WTC11 (cell line): ENCODE data around the gene EIF5A. TPM values are rescaled to one million over a fixed set of nuclear protein-coding genes. Genes with fewer than 3 reads are reported as not detected.

ENCODE experiments used
- ATAC-seq: fragments of 200-7000 bp; cut with Tn5 transposase; 2 replicates; pipeline ENCODE4 v1.10.0; 2021; ENCODE audit warnings: mild to moderate bottlenecking, moderate library complexity
- CTCF ChIA-PET: fragments of 300-600 bp; sonication (Branson Sonifier 250); formaldehyde crosslinking; loops from one replicate; lab custom pipeline; 2021; ENCODE audit warnings: antibody characterized with exemption; lab: Charles Lee
- POLR2A ChIA-PET: fragments of 350-600 bp; sonication (Branson Sonifier 250); formaldehyde crosslinking; loops from one replicate; lab custom pipeline; 2021; ENCODE audit warnings: antibody characterized with exemption; lab: Charles Lee
- DNase-seq: peaks from one replicate; pipeline ENCODE4 v3.0.0; 2021; ENCODE audit warnings: low spot score
- H3K27ac Mint-ChIP-seq: 2 replicates; pipeline ENCODE4 v1.8.0; 2021; ENCODE audit warnings: mixed read lengths
- H3K27me3 Mint-ChIP-seq: 2 replicates; pipeline ENCODE4 v1.8.0; 2021; ENCODE audit warnings: low read depth, mild to moderate bottlenecking, moderate library complexity, mixed read lengths
- H3K36me3 Mint-ChIP-seq: 2 replicates; pipeline ENCODE4 v1.8.0; 2021; ENCODE audit warnings: mixed read lengths
- H3K4me1 Mint-ChIP-seq: 2 replicates; pipeline ENCODE4 v1.8.0; 2022; ENCODE audit warnings: mixed read lengths
- H3K4me3 Mint-ChIP-seq: 2 replicates; pipeline ENCODE4 v1.8.0; 2021; ENCODE audit warnings: mild to moderate bottlenecking, moderate library complexity, mixed read lengths
- H3K9me3 Mint-ChIP-seq: 2 replicates; pipeline ENCODE4 v1.8.0; 2021; ENCODE audit warnings: mixed read lengths
- ATF1 ChIP-seq: sonication (generic); formaldehyde crosslinking; IDR thresholded peaks from 2 replicates; pipeline ENCODE4 v1.8.1; 2023; ENCODE audit warnings: mild to moderate bottlenecking, moderate library complexity, missing genetic modification reagents
- CREB1 ChIP-seq: sonication (generic); formaldehyde crosslinking; IDR thresholded peaks from 2 replicates; pipeline ENCODE4 v1.8.0; 2023; ENCODE audit warnings: mild to moderate bottlenecking, missing genetic modification reagents
- FOXK1 ChIP-seq: sonication (generic); formaldehyde crosslinking; IDR thresholded peaks from 2 replicates; pipeline ENCODE4 v1.8.0; 2022; ENCODE audit warnings: mild to moderate bottlenecking, moderate library complexity, missing genetic modification reagents
- MAX ChIP-seq: sonication (generic); formaldehyde crosslinking; IDR thresholded peaks from 2 replicates; pipeline ENCODE4 v1.8.0; 2022; ENCODE audit warnings: mild to moderate bottlenecking, missing genetic modification reagents
- MYBL2 ChIP-seq: sonication (generic); formaldehyde crosslinking; IDR thresholded peaks from 2 replicates; pipeline ENCODE4 v1.8.1; 2023; ENCODE audit warnings: mild to moderate bottlenecking, moderate library complexity, missing genetic modification reagents
- TEAD1 ChIP-seq: sonication (generic); formaldehyde crosslinking; IDR thresholded peaks from 2 replicates; pipeline ENCODE4 v1.8.0; 2022; ENCODE audit warnings: mild to moderate bottlenecking, missing genetic modification reagents
- ZNF121 ChIP-seq: sonication (generic); formaldehyde crosslinking; IDR thresholded peaks from 2 replicates; pipeline ENCODE4 v1.8.0; 2023; ENCODE audit warnings: missing genetic modification reagents
- ZNF317 ChIP-seq: sonication (generic); formaldehyde crosslinking; IDR thresholded peaks from 2 replicates; pipeline ENCODE4 v1.8.1; 2023; ENCODE audit warnings: low read depth, mild to moderate bottlenecking, moderate library complexity, missing genetic modification reagents, borderline replicate concordance
- ZNF396 ChIP-seq: fragments of 250-450 bp; sonication (Bioruptor Pico); IDR thresholded peaks from 2 replicates; pipeline ENCODE4 v1.8.0; 2021; ENCODE audit warnings: mild to moderate bottlenecking, moderate library complexity, borderline replicate concordance
- ZNF532 ChIP-seq: fragments of 250-450 bp; sonication (Bioruptor Pico); IDR thresholded peaks from 2 replicates; pipeline ENCODE4 v1.9.0; 2021; ENCODE audit warnings: mild to moderate bottlenecking, borderline replicate concordance
- ZSCAN18 ChIP-seq: fragments of 250-450 bp; sonication (Bioruptor Pico); IDR thresholded peaks from 2 replicates; pipeline ENCODE4 v2.1.2; 2022; ENCODE audit warnings: mild to moderate bottlenecking, moderate library complexity
- total RNA-seq: library from RNA; stranded (reverse); gene quantifications from 3 replicates; pipeline ENCODE4 v1.2.3, GENCODE V29; 2021
- TF ChIP-seq, protein P1 (sequence below): sonication (generic); formaldehyde crosslinking; IDR thresholded peaks from 2 replicates; pipeline ENCODE4 v1.8.0; 2023; ENCODE audit warnings: mild to moderate bottlenecking, missing genetic modification reagents
- TF ChIP-seq, protein P2 (sequence below): sonication (generic); formaldehyde crosslinking; IDR thresholded peaks from 2 replicates; pipeline ENCODE4 v1.8.1; 2023; ENCODE audit warnings: mild to moderate bottlenecking, missing genetic modification reagents
- TF ChIP-seq, protein P3 (sequence below): sonication (generic); formaldehyde crosslinking; IDR thresholded peaks from 2 replicates; pipeline ENCODE4 v1.8.0; 2023; ENCODE audit warnings: missing genetic modification reagents
- TF ChIP-seq, protein P4 (sequence below): sonication (generic); formaldehyde crosslinking; IDR thresholded peaks from 2 replicates; pipeline ENCODE4 v1.8.1; 2023; ENCODE audit warnings: mild to moderate bottlenecking, missing genetic modification reagents
- TF ChIP-seq, protein P5 (sequence below): sonication (generic); formaldehyde crosslinking; IDR thresholded peaks from 2 replicates; pipeline ENCODE4 v1.8.0; 2023; ENCODE audit warnings: missing genetic modification reagents, mild to moderate bottlenecking, borderline replicate concordance

Gene EIF5A
- total RNA-seq, 1 experiment from 2014 or later = 1,021 TPM

- Mint-ChIP-seq H3K4me1 (peaks cover 34% of the 10 kb centered on the region), H3K4me3 (peak within 1 kb of the TSS; percentile 63), H3K9me3 (no peaks in the 10 kb centered on the region), H3K36me3 (peaks cover 6% of the 10 kb centered on the region; the same call in 1 of the 2 replicates), H3K27me3 (no peaks in the 10 kb centered on the region), H3K27ac (peak within 1 kb of the TSS; percentile 98)
- DNase-seq = peak; percentile 78
- POLR2A ChIA-PET = interaction anchor here (0.6 to 2.5 kb wide), 12 partner anchors 13 to 301 kb away, joined by 3 to 22 read pairs (median 4); partner anchors contain the start of genes GPS2, SLC16A13 and TMEM256
- CTCF ChIA-PET = interaction anchor here (0.6 to 2.8 kb wide), 29 partner anchors 7 to 380 kb away, joined by 3 to 20 read pairs (median 5); partner anchors contain the start of genes KCTD11, PLSCR3, SLC2A4 and SOX15
- ATAC-seq = peak; percentile 96
- TF ChIP-seq, protein P1, sequence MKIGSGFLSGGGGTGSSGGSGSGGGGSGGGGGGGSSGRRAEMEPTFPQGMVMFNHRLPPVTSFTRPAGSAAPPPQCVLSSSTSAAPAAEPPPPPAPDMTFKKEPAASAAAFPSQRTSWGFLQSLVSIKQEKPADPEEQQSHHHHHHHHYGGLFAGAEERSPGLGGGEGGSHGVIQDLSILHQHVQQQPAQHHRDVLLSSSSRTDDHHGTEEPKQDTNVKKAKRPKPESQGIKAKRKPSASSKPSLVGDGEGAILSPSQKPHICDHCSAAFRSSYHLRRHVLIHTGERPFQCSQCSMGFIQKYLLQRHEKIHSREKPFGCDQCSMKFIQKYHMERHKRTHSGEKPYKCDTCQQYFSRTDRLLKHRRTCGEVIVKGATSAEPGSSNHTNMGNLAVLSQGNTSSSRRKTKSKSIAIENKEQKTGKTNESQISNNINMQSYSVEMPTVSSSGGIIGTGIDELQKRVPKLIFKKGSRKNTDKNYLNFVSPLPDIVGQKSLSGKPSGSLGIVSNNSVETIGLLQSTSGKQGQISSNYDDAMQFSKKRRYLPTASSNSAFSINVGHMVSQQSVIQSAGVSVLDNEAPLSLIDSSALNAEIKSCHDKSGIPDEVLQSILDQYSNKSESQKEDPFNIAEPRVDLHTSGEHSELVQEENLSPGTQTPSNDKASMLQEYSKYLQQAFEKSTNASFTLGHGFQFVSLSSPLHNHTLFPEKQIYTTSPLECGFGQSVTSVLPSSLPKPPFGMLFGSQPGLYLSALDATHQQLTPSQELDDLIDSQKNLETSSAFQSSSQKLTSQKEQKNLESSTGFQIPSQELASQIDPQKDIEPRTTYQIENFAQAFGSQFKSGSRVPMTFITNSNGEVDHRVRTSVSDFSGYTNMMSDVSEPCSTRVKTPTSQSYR (CRISPR knock-in tag) = peak; percentile 98
- TF ChIP-seq, protein P2, sequence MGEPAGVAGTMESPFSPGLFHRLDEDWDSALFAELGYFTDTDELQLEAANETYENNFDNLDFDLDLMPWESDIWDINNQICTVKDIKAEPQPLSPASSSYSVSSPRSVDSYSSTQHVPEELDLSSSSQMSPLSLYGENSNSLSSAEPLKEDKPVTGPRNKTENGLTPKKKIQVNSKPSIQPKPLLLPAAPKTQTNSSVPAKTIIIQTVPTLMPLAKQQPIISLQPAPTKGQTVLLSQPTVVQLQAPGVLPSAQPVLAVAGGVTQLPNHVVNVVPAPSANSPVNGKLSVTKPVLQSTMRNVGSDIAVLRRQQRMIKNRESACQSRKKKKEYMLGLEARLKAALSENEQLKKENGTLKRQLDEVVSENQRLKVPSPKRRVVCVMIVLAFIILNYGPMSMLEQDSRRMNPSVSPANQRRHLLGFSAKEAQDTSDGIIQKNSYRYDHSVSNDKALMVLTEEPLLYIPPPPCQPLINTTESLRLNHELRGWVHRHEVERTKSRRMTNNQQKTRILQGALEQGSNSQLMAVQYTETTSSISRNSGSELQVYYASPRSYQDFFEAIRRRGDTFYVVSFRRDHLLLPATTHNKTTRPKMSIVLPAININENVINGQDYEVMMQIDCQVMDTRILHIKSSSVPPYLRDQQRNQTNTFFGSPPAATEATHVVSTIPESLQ (CRISPR knock-in tag) = no peak
- TF ChIP-seq, protein P3, sequence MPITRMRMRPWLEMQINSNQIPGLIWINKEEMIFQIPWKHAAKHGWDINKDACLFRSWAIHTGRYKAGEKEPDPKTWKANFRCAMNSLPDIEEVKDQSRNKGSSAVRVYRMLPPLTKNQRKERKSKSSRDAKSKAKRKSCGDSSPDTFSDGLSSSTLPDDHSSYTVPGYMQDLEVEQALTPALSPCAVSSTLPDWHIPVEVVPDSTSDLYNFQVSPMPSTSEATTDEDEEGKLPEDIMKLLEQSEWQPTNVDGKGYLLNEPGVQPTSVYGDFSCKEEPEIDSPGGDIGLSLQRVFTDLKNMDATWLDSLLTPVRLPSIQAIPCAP (CRISPR knock-in tag) = no peak
- TF ChIP-seq, protein P4, sequence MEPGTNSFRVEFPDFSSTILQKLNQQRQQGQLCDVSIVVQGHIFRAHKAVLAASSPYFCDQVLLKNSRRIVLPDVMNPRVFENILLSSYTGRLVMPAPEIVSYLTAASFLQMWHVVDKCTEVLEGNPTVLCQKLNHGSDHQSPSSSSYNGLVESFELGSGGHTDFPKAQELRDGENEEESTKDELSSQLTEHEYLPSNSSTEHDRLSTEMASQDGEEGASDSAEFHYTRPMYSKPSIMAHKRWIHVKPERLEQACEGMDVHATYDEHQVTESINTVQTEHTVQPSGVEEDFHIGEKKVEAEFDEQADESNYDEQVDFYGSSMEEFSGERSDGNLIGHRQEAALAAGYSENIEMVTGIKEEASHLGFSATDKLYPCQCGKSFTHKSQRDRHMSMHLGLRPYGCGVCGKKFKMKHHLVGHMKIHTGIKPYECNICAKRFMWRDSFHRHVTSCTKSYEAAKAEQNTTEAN (CRISPR knock-in tag) = peak; percentile 60; the same call in 1 of the 2 replicates
- TF ChIP-seq ZNF121 (CRISPR knock-in tag) (peak; percentile 79; the same call in 1 of the 2 replicates), FOXK1 (CRISPR knock-in tag) (0 out of 2 replicates have a peak, but pooled peaks have one; percentile 51), ATF1 (no peak), TEAD1 (peak; percentile 64; the same call in 1 of the 2 replicates), ZNF396 (no peak), MAX (CRISPR knock-in tag) (peak; percentile 61), ZNF317 (CRISPR knock-in tag) (no peak), ZSCAN18 (no peak), MYBL2 (CRISPR knock-in tag) (peak; percentile 67; the same call in 1 of the 2 replicates), CREB1 (CRISPR knock-in tag) (no peak), ZNF532 (CRISPR knock-in tag) (no peak)
- TF ChIP-seq, protein P5, sequence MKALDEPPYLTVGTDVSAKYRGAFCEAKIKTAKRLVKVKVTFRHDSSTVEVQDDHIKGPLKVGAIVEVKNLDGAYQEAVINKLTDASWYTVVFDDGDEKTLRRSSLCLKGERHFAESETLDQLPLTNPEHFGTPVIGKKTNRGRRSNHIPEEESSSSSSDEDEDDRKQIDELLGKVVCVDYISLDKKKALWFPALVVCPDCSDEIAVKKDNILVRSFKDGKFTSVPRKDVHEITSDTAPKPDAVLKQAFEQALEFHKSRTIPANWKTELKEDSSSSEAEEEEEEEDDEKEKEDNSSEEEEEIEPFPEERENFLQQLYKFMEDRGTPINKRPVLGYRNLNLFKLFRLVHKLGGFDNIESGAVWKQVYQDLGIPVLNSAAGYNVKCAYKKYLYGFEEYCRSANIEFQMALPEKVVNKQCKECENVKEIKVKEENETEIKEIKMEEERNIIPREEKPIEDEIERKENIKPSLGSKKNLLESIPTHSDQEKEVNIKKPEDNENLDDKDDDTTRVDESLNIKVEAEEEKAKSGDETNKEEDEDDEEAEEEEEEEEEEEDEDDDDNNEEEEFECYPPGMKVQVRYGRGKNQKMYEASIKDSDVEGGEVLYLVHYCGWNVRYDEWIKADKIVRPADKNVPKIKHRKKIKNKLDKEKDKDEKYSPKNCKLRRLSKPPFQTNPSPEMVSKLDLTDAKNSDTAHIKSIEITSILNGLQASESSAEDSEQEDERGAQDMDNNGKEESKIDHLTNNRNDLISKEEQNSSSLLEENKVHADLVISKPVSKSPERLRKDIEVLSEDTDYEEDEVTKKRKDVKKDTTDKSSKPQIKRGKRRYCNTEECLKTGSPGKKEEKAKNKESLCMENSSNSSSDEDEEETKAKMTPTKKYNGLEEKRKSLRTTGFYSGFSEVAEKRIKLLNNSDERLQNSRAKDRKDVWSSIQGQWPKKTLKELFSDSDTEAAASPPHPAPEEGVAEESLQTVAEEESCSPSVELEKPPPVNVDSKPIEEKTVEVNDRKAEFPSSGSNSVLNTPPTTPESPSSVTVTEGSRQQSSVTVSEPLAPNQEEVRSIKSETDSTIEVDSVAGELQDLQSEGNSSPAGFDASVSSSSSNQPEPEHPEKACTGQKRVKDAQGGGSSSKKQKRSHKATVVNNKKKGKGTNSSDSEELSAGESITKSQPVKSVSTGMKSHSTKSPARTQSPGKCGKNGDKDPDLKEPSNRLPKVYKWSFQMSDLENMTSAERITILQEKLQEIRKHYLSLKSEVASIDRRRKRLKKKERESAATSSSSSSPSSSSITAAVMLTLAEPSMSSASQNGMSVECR (CRISPR knock-in tag) = peak; percentile 62; the same call in 1 of the 2 replicates
These were observed 29.1 kb downstream of the EIF5A start, which contains the start of gene ACAP1 for GRCh38 chr17:7336240-7337175. TSS of gene ACAP1 (plus strand) at chr17:7336529. CDS start at chr17:7336735, 206 bp downstream.
